Mammary epithelial cell (primary cell): ENCODE measurements around the gene PLPP3.

Source experiments
- CTCF ChIP-seq, 2 donors: IDR thresholded peaks in 1 of 2; conservative IDR thresholded peaks in 1 of 2; 2 replicates each; pipeline ENCODE4 v1.5.1; 2011 to 2012; ENCODE audit warnings: inconsistent platforms in 2 of 2, low read length in 2 of 2, mild to moderate bottlenecking in 2 of 2, control low read depth in 1 of 2, low read depth in 1 of 2; ENCODE audit not compliant: insufficient read depth in 1 of 2; ENCODE audit errors: extremely low read depth in 1 of 2
- EZH2 ChIP-seq: IDR thresholded peaks from 2 replicates; pipeline ENCODE4 v1.6.1; 2012; ENCODE audit warnings: low read length, inconsistent platforms, borderline replicate concordance

- TF ChIP-seq CTCF (conservative IDR thresholded peaks at IDR 0.05 in 1 of 2, IDR thresholded peaks at IDR 0.05 in 1 of 2; ENCODE audit: extremely low read depth in 1 of 2, insufficient read depth in 1 of 2, low read depth in 1 of 2, low read length in 2 of 2) (peak; percentile 25 to 50), EZH2 (no peak)
Observed at GRCh38 chr1:56576880-56577405, 2.4 kb downstream of the PLPP3 start.
